CD4-positive, alpha-beta memory T cell (primary cell): ENCODE measurements around the gene ZNF30. TPM values are rescaled to one million over a fixed set of nuclear protein-coding genes. Genes with fewer than 3 reads are reported as not detected.
"Not testable (repeated sequence)": the region's sequence is repeated elsewhere in the genome, so short reads cannot be mapped to it uniquely, and the experiment has no call there.

Experiments
- CTCF ChIA-PET: fragments of 350-600 bp; sonication (Branson Sonifier 250); formaldehyde crosslinking; loops from one replicate; lab custom pipeline; 2021; ENCODE audit warnings: inconsistent platforms; ENCODE audit not compliant: partially characterized antibody; lab: Charles Lee
- POLR2A ChIA-PET: fragments of 350-600 bp; sonication (Branson Sonifier 250); formaldehyde crosslinking; loops from one replicate; lab custom pipeline; 2021; ENCODE audit not compliant: partially characterized antibody; lab: Charles Lee
- DNase-seq, 5 donors: peaks; one replicate each; pipeline versions ENCODE4 v3.0.0 to v3.0.0-alpha.2; 2020 to 2022; ENCODE audit warnings: mixed read lengths in 1 of 5
- H3K27ac ChIP-seq: one replicate; pipeline ENCODE4 v1.7.0; 2013; ENCODE audit warnings: low read depth, low read length
- H3K27me3 ChIP-seq: 2 replicates; pipeline ENCODE4 v1.7.0; 2013; ENCODE audit warnings: mild to moderate bottlenecking, low read length, moderate library complexity; ENCODE audit not compliant: insufficient read depth
- H3K36me3 ChIP-seq: 2 replicates; pipeline ENCODE4 v1.7.0; 2013; ENCODE audit warnings: mild to moderate bottlenecking, low read length, moderate library complexity; ENCODE audit not compliant: insufficient read depth
- H3K4me1 ChIP-seq: 2 replicates; pipeline ENCODE4 v1.7.0; 2013; ENCODE audit warnings: mild to moderate bottlenecking, low read length, moderate library complexity; ENCODE audit not compliant: insufficient read depth
- H3K4me3 ChIP-seq, 2 donors: one replicate each; pipeline ENCODE4 v1.7.0; 2013; ENCODE audit warnings: low read length in 2 of 2, mild to moderate bottlenecking in 1 of 2
- H3K9me3 ChIP-seq, 2 donors: one replicate each; pipeline ENCODE4 v1.7.0; 2013; ENCODE audit warnings: low read length in 2 of 2, control low read depth in 1 of 2; ENCODE audit not compliant: control insufficient read depth in 1 of 2
- H3K27ac Mint-ChIP-seq, 7 donors: one replicate each; pipeline ENCODE4 v1.8.0; 2020 to 2021; ENCODE audit warnings: mixed read lengths in 7 of 7, mild to moderate bottlenecking in 6 of 7, inconsistent platforms in 3 of 7, moderate library complexity in 3 of 7
- H3K27me3 Mint-ChIP-seq, 2 donors: one replicate each; pipeline ENCODE4 v1.8.0; 2020 to 2021; ENCODE audit warnings: mixed read lengths in 2 of 2
- H3K36me3 Mint-ChIP-seq, 2 donors: one replicate each; pipeline ENCODE4 v1.8.0; 2020 to 2021; ENCODE audit warnings: mixed read lengths in 2 of 2, inconsistent platforms in 1 of 2, mild to moderate bottlenecking in 1 of 2
- H3K4me1 Mint-ChIP-seq, 4 donors: one replicate each; pipeline ENCODE4 v1.8.0; 2020 to 2021; ENCODE audit warnings: mixed read lengths in 4 of 4, mild to moderate bottlenecking in 1 of 4
- H3K4me3 Mint-ChIP-seq, 8 donors: one replicate each; pipeline ENCODE4 v1.8.0; 2020 to 2021; ENCODE audit warnings: mixed read lengths in 8 of 8, mild to moderate bottlenecking in 7 of 8, moderate library complexity in 6 of 8, inconsistent platforms in 3 of 8
- H3K9me3 Mint-ChIP-seq, 8 donors: one replicate each; pipeline ENCODE4 v1.8.0; 2020 to 2021; ENCODE audit warnings: mixed read lengths in 8 of 8, mild to moderate bottlenecking in 5 of 8, inconsistent platforms in 3 of 8, moderate library complexity in 1 of 8
- intact Hi-C: fragments of 100-400 bp; cut with micrococcal nuclease; formaldehyde crosslinking; loops from one replicate; pipeline ENCODE4 v1.15.1; 2023
- polyA plus RNA-seq, 2 donors: library from polyadenylated mRNA; unstranded; fragments of 300-500 nt; fragmentation: Illumina TruSeq; gene quantifications; one replicate each; pipeline ENCODE4 v1.2.3, GENCODE V29; 2021
- total RNA-seq, 2 experiments: library from RNA; stranded (reverse); gene quantifications; one replicate each; pipeline ENCODE4 v1.2.3, GENCODE V29; 2021

ZNF30 gene
- total and polyA plus RNA-seq, 4 experiments from 2014 or later: 5.4 to 9.7 (median 7.5) TPM

GRCh38 chr19:34962687-34963572 is 36.2 kb downstream of the ZNF30 start:
- Histone ChIP-seq H3K27ac (peak overlapping the region; percentile 49), H3K4me3 (peak overlapping the region; percentile 62 to 80), H3K9me3 (peaks cover 40 to 45% of the 10 kb centered on the region in 2 donors), H3K27me3 (no peaks in the 10 kb centered on the region), H3K36me3 (peaks cover 43% of the 10 kb centered on the region), H3K4me1 (peaks cover 18% of the 10 kb centered on the region)
- intact Hi-C loops: loop anchor here (5.0 kb wide), 1 partner anchor 36 kb away; the partner anchor contains the start of gene ZNF30
- DNase-seq: no peak
- H3K36me3 Mint-ChIP-seq: peaks cover 60 to 62% of the 10 kb centered on the region in 2 donors
- peaks cover 4 to 75% (median 64%) of the 10 kb centered on the region in 8 donors for H3K9me3 Mint-ChIP-seq
- peak overlapping the region; percentile 93 to 99 (median 97) for H3K4me3 Mint-ChIP-seq
- H3K27me3 Mint-ChIP-seq: no peaks in the 10 kb centered on the region
- CTCF ChIA-PET: interaction anchor here (0.8 to 4.0 kb wide), 5 partner anchors 10 to 83 kb away, joined by 3 to 24 read pairs (median 3); no protein-coding TSS in a partner anchor
- POLR2A ChIA-PET: interaction anchor here (0.5 to 3.4 kb wide), 15 partner anchors 10 to 306 kb away, joined by 3 to 34 read pairs (median 4); partner anchors contain the start of genes GRAMD1A, SCGB2B2, USF2 and ZNF30
- H3K27ac Mint-ChIP-seq: peak overlapping the region; percentile 88 to 97 (median 93)
- peaks cover 18 to 28% (median 24%) of the 10 kb centered on the region in 4 donors for H3K4me1 Mint-ChIP-seq

- H3K27me3 Mint-ChIP-seq: no peaks in the 10 kb centered on the region
- peak; percentile 36 to 57 (median 39) for DNase-seq
- peaks cover 34% of the 10 kb centered on the region for H3K36me3 ChIP-seq
- H3K4me1 ChIP-seq: peaks cover 18% of the 10 kb centered on the region
- H3K4me3 Mint-ChIP-seq: peak within 1 kb of the TSS; percentile 93 to 99 (median 97)
- peaks cover 32 to 37% of the 10 kb centered on the region in 2 donors for H3K9me3 ChIP-seq
- peak within 1 kb of the TSS; percentile 49 for H3K27ac ChIP-seq
- ChIA-PET CTCF (interaction anchor here (0.8 to 4.0 kb wide), 5 partner anchors 9 to 49 kb away, joined by 3 to 24 read pairs (median 3); no protein-coding TSS in a partner anchor), POLR2A (interaction anchor here (0.5 to 3.4 kb wide), 15 partner anchors 9 to 305 kb away, joined by 3 to 34 read pairs (median 4); partner anchors contain the start of genes GRAMD1A, SCGB2B2, USF2 and ZNF30)
- peak within 1 kb of the TSS; percentile 62 to 80 for H3K4me3 ChIP-seq
- peaks cover 18 to 28% (median 24%) of the 10 kb centered on the region in 4 donors for H3K4me1 Mint-ChIP-seq
- intact Hi-C loops: loop anchor here (5.0 kb wide), 1 partner anchor 36 kb away; the partner anchor contains the start of gene ZNF30
- H3K27me3 ChIP-seq: no peaks in the 10 kb centered on the region
- H3K9me3 Mint-ChIP-seq: peaks cover 4 to 74% (median 62%) of the 10 kb centered on the region in 8 donors
- H3K36me3 Mint-ChIP-seq: peaks cover 52 to 58% of the 10 kb centered on the region in 2 donors
- H3K27ac Mint-ChIP-seq: peak within 1 kb of the TSS; percentile 88 to 97 (median 93)
Observed at GRCh38 chr19:34963573-34964406, 37.1 kb downstream of the ZNF30 start, which contains the start of gene ZNF792. Gene ZNF792, minus strand, starts transcription at chr19:34964229. Its CDS starts 567 bp downstream, at chr19:34963662.

GRCh38 chr19:34964598-34964997 is 37.9 kb downstream of the ZNF30 start:
- peaks cover 44 to 50% of the 10 kb centered on the region in 2 donors for H3K36me3 Mint-ChIP-seq
- Histone ChIP-seq H3K36me3 (peaks cover 26% of the 10 kb centered on the region), H3K4me3 (peak overlapping the region in 1 of 2 donors; percentile 62), H3K4me1 (peaks cover 18% of the 10 kb centered on the region), H3K9me3 (peaks cover 24 to 29% of the 10 kb centered on the region in 2 donors), H3K27me3 (no peaks in the 10 kb centered on the region), H3K27ac (no peak overlapping the region)
- CTCF ChIA-PET: interaction anchor here (0.9 to 4.0 kb wide), 3 partner anchors 8 to 49 kb away, joined by 3 to 24 read pairs (median 12); no protein-coding TSS in a partner anchor
- DNase-seq: no peak
- peak overlapping the region in 6 of 7 donors; percentile 35 to 86 (median 50) for H3K27ac Mint-ChIP-seq
- H3K4me1 Mint-ChIP-seq: peaks cover 18 to 28% (median 24%) of the 10 kb centered on the region in 4 donors
- intact Hi-C loops: loop anchor here (5.0 kb wide), 1 partner anchor 37 kb away; the partner anchor contains the start of gene ZNF30
- peak overlapping the region; percentile 65 to 93 (median 77) for H3K4me3 Mint-ChIP-seq
- POLR2A ChIA-PET: interaction anchor here (1.7 to 2.3 kb wide), 2 partner anchors 39 to 45 kb away, joined by 4 to 7 read pairs; no protein-coding TSS in a partner anchor
- H3K27me3 Mint-ChIP-seq: no peaks in the 10 kb centered on the region
- H3K9me3 Mint-ChIP-seq: peaks cover 4 to 66% (median 54%) of the 10 kb centered on the region in 8 donors

GRCh38 chr19:34965505-34965904 is 38.8 kb downstream of the ZNF30 start:
- H3K27ac Mint-ChIP-seq: peak overlapping the region in 4 of 7 donors; percentile 17 to 55 (median 34)

GRCh38 chr19:34967551-34967950 is 40.8 kb downstream of the ZNF30 start:
- H3K9me3 Mint-ChIP-seq: peaks cover 0 to 37% (median 25%) of the 10 kb centered on the region in 8 donors
- H3K27me3 ChIP-seq: no peaks in the 10 kb centered on the region
- H3K4me3 ChIP-seq: no peak overlapping the region
- ChIA-PET CTCF (interaction anchor here (1.4 to 2.5 kb wide), 4 partner anchors 12 to 47 kb away, joined by 3 to 9 read pairs (median 4); partner anchors contain the start of gene ZNF30), POLR2A (interaction anchor here (0.9 to 1.7 kb wide), 2 partner anchors 33 to 45 kb away, joined by 3 to 6 read pairs; partner anchors contain the start of gene GRAMD1A)
- intact Hi-C loops: no loop called here
- no peaks in the 10 kb centered on the region for H3K36me3 ChIP-seq
- no peak overlapping the region for H3K4me3 Mint-ChIP-seq
- H3K36me3 Mint-ChIP-seq: peaks cover 15 to 20% of the 10 kb centered on the region in 2 donors
- H3K27ac ChIP-seq: no peak overlapping the region
- no peak overlapping the region for H3K27ac Mint-ChIP-seq
- no peak for DNase-seq
- peaks cover 5% of the 10 kb centered on the region for H3K4me1 ChIP-seq
- H3K9me3 ChIP-seq: no peaks in the 10 kb centered on the region
- H3K4me1 Mint-ChIP-seq: peaks cover 7 to 10% (median 9%) of the 10 kb centered on the region in 4 donors
- H3K27me3 Mint-ChIP-seq: no peaks in the 10 kb centered on the region

More at GRCh38 chr19:34965505-34965904, 38.8 kb downstream of the ZNF30 start:
- Mint-ChIP-seq H3K4me3 (peak overlapping the region in 6 of 8 donors; percentile 26 to 93 (median 74)), H3K4me1 (peaks cover 16 to 24% (median 22%) of the 10 kb centered on the region in 4 donors), H3K9me3 (peaks cover 2 to 56% (median 45%) of the 10 kb centered on the region in 8 donors), H3K36me3 (peaks cover 35 to 41% of the 10 kb centered on the region in 2 donors)
- DNase-seq, H3K27me3 ChIP-seq, POLR2A ChIA-PET, H3K27me3 Mint-ChIP-seq, intact Hi-C loops, H3K4me3 ChIP-seq, H3K27ac ChIP-seq: not testable (repeated sequence)
- peaks cover 16 to 19% of the 10 kb centered on the region in 2 donors for H3K9me3 ChIP-seq
- peaks cover 18% of the 10 kb centered on the region for H3K4me1 ChIP-seq
- CTCF ChIA-PET: interaction anchor here (4.0 kb wide), 1 partner anchor 48 kb away, joined by 24 read pairs; no protein-coding TSS in a partner anchor
- H3K36me3 ChIP-seq: peaks cover 17% of the 10 kb centered on the region

- CTCF ChIA-PET: interaction anchor here (0.5 to 0.9 kb wide), 2 partner anchors 41 to 45 kb away, joined by 3 read pairs; no protein-coding TSS in a partner anchor
Observed at GRCh38 chr19:34969721-34970120, 43.0 kb downstream of the ZNF30 start.

More at GRCh38 chr19:34969721-34970120, 43.0 kb downstream of the ZNF30 start:
- DNase-seq: no peak
- Mint-ChIP-seq H3K27ac (no peak overlapping the region), H3K27me3 (peaks cover 0 to 4% of the 10 kb centered on the region in 2 donors), H3K9me3 (peaks cover 0 to 29% (median 17%) of the 10 kb centered on the region in 8 donors), H3K4me3 (no peak overlapping the region), H3K4me1 (peaks cover 9 to 17% (median 12%) of the 10 kb centered on the region in 4 donors), H3K36me3 (peaks cover 8 to 12% of the 10 kb centered on the region in 2 donors)
- Histone ChIP-seq H3K4me3 (no peak overlapping the region), H3K27me3 (no peaks in the 10 kb centered on the region), H3K27ac (no peak overlapping the region), H3K9me3 (no peaks in the 10 kb centered on the region), H3K36me3 (no peaks in the 10 kb centered on the region), H3K4me1 (peaks cover 11% of the 10 kb centered on the region)
- intact Hi-C loops: loop anchor here (5.0 kb wide), 1 partner anchor 132 kb away; no protein-coding TSS in a partner anchor
- POLR2A ChIA-PET: interaction anchor here (1.5 kb wide), 1 partner anchor 43 kb away, joined by 3 read pairs; no protein-coding TSS in a partner anchor
